ENCODE results near the gene F5.

DNA sequence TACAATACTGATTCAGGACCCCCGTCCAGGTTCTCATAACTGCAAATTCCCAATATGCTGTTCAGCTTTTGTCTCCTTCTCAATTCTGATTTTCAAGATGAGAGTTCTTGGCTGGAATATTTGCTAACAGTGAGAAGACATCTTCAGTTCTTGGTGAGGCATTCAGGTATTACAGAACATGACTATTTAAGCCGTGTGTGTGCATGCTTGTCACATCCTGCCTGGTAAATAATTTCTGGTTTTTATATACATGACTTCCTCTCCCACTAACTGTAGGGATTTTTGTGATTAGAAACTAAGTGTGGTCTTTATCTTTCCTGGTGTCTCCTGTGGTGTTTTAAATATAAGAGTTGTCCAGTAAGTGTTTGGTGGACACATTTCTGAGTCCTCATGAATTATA, 90.4 kb downstream of the F5 start:
- TF ChIP-seq, protein P1, sequence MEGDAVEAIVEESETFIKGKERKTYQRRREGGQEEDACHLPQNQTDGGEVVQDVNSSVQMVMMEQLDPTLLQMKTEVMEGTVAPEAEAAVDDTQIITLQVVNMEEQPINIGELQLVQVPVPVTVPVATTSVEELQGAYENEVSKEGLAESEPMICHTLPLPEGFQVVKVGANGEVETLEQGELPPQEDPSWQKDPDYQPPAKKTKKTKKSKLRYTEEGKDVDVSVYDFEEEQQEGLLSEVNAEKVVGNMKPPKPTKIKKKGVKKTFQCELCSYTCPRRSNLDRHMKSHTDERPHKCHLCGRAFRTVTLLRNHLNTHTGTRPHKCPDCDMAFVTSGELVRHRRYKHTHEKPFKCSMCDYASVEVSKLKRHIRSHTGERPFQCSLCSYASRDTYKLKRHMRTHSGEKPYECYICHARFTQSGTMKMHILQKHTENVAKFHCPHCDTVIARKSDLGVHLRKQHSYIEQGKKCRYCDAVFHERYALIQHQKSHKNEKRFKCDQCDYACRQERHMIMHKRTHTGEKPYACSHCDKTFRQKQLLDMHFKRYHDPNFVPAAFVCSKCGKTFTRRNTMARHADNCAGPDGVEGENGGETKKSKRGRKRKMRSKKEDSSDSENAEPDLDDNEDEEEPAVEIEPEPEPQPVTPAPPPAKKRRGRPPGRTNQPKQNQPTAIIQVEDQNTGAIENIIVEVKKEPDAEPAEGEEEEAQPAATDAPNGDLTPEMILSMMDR (IDR thresholded peaks at IDR 0.05; ENCODE audit: borderline replicate concordance, extremely low read depth, low read length, poor library complexity, severe bottlenecking) = no peak
- TF ChIP-seq EZH2 (IDR thresholded peaks at IDR 0.05; ENCODE audit: borderline replicate concordance, low read depth, low read length, severe bottlenecking) = no peak
